Measurements from ENCODE around the gene PIM2.

DNA sequence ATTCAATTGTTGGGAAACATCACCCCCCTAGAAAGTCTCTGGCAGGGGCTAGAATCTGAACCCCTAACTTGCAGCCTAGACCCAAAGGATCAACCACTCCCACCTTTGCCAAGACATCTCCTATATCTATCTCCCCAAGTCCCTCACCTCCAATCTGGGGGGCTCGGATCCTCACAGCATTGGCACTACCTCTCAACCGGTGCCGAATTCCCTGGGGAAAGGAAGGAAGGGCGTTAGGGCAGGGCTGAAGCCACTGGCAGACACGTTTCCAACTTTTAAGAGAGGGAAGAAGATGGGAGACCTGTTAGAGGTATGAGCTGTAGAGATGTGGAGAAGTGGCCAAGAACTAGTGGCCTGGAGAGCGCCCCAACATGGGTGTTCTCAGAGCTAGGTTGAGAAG, 23.9 kb downstream of the PIM2 start:
- no peak for TF ChIP-seq POLR2AphosphoS5 (IDR thresholded peaks at IDR 0.05; ENCODE audit: low read depth, low read length)
- TF ChIP-seq POLR2A (IDR thresholded peaks at IDR 0.05; ENCODE audit: low read depth, low read length): no peak
